GM18870 (cell line): Measurements from ENCODE around the gene CLSTN2.

Experiments
- ATAC-seq: cut with Tn5 transposase; IDR thresholded peaks from one replicate; pipeline ENCODE4 v1.9.1; 2021; ENCODE audit warnings: moderate library complexity; ENCODE audit not compliant: unreplicated experiment

CLSTN2 gene

DNA sequence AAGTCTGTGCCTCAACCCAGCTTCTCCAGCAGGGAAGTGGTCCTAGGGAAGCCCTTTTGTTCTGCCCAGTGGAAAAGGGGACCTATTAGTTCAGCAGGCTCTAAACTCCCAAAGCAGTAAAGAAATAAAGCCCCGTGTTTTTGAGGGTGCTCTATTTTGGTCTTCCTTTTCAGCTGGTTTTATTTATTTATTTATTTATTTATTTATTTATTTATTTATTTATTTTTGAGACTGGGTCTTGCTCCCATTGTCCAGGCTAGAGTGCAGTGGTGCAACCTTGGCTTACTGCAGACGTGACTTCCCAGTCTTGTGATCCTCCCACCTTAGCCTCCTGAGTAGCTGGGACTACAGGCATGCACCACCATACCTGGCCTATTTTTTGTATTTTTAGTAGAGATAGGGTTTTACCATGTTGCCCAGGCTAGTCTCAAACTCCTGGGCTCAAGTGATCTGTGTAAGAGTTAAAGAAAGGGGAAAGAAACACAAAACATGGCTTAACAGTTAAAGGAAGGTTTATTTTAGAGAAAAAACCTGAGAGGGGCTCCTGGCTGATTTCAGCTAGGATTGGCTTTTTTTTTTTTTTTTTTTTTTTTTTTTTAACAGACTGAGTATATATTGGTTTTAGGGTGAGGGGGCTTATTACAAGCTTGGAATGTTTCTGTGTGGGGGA lies 154.6 kb downstream of the CLSTN2 start:
- no peak for ATAC-seq

DNA sequence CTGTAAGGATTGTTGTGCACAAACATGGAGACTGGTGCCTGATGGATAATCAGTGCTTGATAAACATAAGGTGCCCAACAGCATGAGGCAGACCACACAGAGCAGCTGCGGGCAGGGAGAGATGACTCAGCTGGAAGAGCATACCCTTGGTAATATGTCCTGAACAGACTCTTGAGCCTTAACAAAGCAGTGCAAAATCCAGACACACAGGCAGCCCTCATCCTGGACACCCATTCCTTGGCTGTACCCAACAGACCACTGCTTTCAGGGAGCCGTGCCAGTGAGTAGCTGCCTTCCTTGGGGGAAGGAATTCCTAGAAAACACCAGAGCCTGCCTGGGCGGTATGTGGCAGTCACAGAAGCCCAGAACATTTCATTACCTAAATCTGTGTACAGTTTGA lies 156.2 kb downstream of the CLSTN2 start:
- ATAC-seq, result no peak

DNA sequence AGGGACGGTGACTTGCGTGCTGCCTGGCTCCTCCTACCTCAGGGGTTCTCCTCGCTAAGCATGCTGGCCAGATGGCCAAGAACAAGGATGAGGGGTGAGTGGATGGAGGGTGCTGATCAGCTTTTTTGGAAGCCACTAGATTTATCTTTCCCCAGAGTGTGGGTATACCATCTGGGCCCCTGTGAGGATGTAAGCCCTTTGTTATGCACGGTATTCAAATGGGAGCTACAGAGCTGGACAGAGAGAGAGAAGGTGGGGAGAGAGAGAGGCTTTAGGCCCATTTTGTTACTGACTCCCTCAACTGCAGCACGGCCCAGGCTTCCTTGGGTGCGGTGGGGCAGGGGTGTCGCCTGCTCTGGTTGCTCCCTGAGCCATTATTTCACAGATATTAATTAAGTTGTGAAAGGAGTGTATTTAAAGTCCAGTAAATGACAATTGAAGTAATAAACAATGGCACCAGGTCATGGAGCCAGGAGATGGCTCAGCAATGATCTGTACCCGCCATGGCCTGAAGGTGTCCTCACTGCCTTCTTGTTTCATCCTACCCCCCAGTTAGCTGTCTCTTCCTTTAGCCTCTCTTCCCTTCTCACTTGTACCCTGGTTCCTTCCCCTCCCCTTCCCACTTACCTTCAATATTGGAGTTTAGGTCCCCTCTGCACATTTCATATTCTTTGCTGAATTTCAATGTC lies 158.0 kb downstream of the CLSTN2 start:
- ATAC-seq, result no peak

- ATAC-seq, result no peak
Observed at GRCh38 chr3:140093742-140094141, 158.8 kb downstream of the CLSTN2 start.

GRCh38 chr3:140094487-140094886 lies 159.5 kb downstream of the CLSTN2 start:
- no peak for ATAC-seq

DNA sequence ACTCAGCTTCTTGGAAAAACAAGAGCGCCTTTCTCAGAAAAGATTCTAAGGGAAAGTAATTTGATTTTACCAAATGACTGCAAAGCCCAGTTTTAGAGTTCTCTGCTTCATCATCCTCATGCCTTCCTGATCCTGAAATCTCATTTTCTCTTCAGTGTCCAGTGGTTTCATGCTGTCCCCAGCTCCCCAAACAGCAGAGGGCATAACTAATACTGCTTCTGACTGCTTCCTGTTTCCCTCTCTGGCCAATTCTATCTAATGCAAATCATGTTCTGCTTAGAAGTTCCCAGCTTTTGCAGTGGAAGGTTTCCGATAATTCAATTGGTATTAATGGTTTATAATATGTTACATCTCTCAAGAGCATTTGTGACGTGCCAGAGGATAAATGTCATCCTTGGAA lies 161.1 kb downstream of the CLSTN2 start:
- no peak for ATAC-seq

- no peak for ATAC-seq
Observed at GRCh38 chr3:140097874-140098635, 163.1 kb downstream of the CLSTN2 start.

DNA sequence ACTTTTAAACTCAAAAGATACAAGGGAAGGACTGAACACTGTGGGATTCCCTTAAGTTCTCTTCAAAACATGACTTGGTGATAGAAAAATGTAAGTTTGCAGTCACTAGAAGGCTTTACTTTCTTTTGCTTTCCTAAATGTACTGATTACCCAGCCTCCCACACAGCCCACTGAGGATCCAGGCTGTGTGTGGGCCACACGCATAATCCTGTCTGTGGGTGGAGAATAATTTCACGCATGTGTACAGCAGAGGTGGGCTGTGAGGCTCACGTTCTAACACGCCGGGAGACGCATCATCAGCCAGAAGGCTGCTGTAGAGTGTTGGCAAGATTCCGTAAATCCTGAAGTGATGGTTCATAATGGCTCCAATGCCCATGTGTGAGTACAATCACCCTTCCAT lies 165.5 kb downstream of the CLSTN2 start:
- ATAC-seq, result no peak

DNA sequence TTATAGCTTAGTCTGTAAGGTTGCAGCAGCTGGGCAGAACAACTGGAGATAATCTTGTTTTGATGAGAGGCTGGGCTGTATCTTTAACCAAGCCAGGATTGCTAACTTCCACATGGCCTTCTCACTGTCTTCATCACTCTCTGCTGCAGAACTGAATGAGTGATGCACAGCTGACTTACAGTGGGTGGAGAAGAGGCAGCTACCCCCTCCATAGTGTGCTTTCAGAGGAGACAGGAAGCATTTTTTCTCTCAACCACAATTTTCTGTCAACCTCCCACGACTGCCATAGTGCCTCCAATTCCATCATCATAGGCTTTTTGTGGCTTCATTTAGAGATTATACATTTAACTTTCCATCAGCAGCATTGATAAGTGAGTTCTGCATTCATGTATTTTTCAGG lies 168.2 kb downstream of the CLSTN2 start:
- no peak for ATAC-seq

- no peak for ATAC-seq
Observed at GRCh38 chr3:140103986-140104645, 169.1 kb downstream of the CLSTN2 start.

DNA sequence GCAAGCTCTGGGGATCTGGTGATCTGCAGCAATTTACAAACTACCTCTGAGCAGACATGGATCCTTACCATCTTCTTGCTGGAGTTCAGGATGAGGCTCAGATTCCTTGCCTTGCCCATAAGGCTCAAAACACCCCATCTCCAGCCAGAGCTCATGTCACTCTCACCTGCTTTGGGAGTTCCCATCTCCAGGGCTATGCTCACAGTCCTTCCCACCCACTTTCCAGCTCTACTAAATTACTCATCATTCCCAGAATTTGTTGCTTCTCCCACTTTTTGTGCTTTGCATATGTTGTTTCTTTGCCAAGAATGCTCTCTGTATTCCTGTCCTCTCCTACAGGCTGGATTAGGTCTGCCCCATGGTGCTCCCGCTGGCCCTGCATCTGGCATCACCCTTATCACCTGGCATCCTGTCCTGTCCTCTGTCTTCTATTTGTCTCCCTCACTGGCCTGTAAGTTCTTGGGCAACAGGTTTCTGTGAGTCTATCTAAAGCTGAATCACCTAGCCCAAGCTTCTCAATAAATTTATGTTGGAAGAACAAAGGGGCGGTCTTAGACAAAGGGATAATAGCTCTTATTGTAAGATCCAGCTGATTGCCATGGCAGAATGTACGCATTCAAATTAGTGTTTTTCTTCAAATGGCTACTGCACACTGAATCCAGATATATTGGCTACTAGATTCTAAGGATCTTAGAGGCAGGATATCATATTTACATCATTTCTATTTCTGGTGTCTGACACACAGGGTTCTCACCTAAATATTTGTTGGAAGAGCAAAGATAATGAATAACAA lies 179.2 kb downstream of the CLSTN2 start:
- no peak for ATAC-seq

GRCh38 chr3:140114789-140115080 lies 179.8 kb downstream of the CLSTN2 start:
- no peak for ATAC-seq

DNA sequence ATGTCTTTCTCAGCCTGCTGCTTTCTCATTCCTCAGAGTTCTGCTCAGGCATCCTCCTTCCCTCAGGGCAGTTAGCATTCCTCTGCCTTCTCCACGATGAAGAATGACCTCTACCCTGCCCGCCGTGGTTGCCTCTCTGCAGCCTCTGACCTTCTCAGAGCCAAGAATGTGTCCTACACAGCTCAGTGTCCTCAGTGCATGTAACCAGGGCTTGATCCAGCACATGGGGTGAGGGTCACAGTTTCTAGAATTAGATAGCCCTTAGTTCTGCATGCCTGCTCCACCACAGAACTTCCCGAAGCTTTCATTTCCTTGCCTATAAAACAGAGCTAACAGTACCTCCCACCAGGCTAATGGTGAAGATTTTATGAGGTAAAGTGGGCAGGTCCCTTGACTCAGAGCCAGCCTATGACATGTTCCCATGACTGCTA lies 182.1 kb downstream of the CLSTN2 start:
- no peak for ATAC-seq

GRCh38 chr3:140122183-140122582 lies 187.2 kb downstream of the CLSTN2 start:
- no peak for ATAC-seq

DNA sequence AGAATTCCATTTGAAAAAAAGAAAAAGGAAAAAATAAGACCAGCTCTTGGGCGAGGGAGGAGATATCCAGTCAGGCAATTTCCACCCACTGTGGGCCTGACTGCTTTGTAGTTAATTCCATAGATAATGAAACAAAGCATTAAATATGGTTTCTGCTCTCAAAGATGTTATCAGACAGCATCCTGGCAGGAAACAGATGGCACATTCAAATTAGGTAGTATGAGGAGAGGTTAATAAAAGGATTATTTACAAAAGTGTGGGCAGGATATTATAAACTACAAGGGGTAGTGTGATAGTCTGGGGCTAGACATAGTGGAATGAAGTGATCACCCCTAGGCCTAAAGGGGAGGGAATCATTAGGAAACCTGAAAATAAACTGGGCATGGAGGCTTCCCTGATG lies 193.2 kb downstream of the CLSTN2 start:
- ATAC-seq, result no peak

- no peak for ATAC-seq
Observed at GRCh38 chr3:140128631-140129030, 193.6 kb downstream of the CLSTN2 start.

GRCh38 chr3:140129768-140130284 lies 194.8 kb downstream of the CLSTN2 start:
- no peak for ATAC-seq

GRCh38 chr3:140131895-140132294 lies 196.9 kb downstream of the CLSTN2 start:
- no peak for ATAC-seq

DNA sequence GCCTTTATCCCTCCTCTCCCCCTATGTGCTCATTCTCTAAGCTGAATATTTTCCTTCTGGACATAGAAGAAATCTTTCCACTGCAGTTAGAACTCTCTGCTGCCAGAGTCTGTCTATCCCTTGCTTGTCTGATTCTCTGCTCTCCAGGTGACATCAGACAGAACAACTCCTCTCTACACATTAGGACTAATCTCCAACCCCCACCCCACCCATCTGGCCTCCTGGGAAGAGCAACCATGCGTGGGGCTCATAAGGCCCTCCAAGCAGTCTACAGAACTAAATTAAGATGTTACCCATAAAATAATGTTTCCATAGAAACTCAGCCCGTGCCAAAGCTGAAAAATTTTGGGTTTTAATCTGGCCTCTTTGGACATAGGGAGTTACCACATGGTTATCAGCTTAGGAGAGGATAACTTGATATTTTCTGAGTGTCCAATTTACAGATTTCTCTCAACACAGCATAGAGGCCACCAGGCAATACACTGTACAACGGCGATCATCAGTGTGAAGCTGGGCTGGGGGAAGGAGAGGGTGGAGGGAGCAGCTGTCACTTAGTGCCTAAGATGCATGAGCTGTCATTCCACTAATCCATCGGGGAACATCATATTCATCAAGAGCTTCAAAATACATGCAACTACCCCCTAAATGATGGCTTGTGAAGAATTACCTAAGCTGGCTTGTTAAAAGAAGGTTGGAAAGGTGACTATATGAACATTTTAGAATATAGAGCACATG lies 199.4 kb downstream of the CLSTN2 start:
- ATAC-seq, result no peak

DNA sequence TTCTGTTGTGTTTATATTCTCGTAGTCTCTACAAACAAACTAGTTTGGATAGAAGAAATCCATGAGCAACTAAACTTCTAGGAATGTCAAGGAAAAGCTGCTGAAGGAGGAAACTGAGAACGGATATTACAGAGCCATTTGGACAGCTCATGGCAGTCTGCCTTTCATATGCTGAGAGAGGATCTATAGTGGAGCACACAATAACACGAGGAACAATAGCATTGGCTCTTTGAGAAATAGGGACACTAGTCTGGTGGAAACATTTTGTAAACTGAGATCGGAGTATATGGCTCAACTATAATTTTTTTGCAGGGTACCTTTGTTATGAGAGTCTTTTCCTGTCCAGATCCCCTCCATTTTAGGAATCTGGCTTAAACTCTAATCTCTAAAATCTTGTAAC lies 200.5 kb downstream of the CLSTN2 start:
- no peak for ATAC-seq
